Smooth muscle cell (in vitro differentiated cells): ENCODE results near the gene DLGAP1. TPM values are rescaled to one million over a fixed set of nuclear protein-coding genes. Genes with fewer than 3 reads are reported as not detected.

Experiments
- DNase-seq: peaks from one replicate; lab custom pipeline; 2025; ENCODE audit not compliant: unreplicated experiment; lab: John Stamatoyannopoulos, UW
- H2AFZ ChIP-seq: fragments of 200-600 bp; sonication (generic); 2 replicates; pipeline ENCODE4 v1.6.0; 2016; ENCODE audit warnings: antibody characterized with exemption, low read depth, mild to moderate bottlenecking
- H3F3A ChIP-seq: fragments of 200-600 bp; sonication (generic); 2 replicates; pipeline ENCODE4 v1.6.0; 2017; ENCODE audit warnings: antibody characterized with exemption, low read depth
- H3K27ac ChIP-seq: fragments of 200-600 bp; sonication (generic); 2 replicates; pipeline ENCODE4 v1.5.1; 2016; ENCODE audit warnings: low read depth, mild to moderate bottlenecking
- H3K27me3 ChIP-seq: fragments of 200-600 bp; sonication (generic); 2 replicates; pipeline ENCODE4 v1.6.1; 2016; ENCODE audit warnings: low read depth, mild to moderate bottlenecking
- H3K36me3 ChIP-seq: fragments of 200-600 bp; sonication (generic); 2 replicates; pipeline ENCODE4 v1.5.1; 2016; ENCODE audit warnings: low read depth
- H3K4me1 ChIP-seq: fragments of 200-600 bp; sonication (generic); 2 replicates; pipeline ENCODE4 v1.5.1; 2016; ENCODE audit warnings: low read depth
- H3K4me2 ChIP-seq: fragments of 200-600 bp; sonication (generic); 2 replicates; pipeline ENCODE4 v1.6.0; 2016; ENCODE audit warnings: mild to moderate bottlenecking
- H3K4me3 ChIP-seq: fragments of 200-600 bp; sonication (generic); 2 replicates; pipeline ENCODE4 v1.5.1; 2016; ENCODE audit warnings: mild to moderate bottlenecking
- H3K79me2 ChIP-seq: fragments of 200-600 bp; sonication (generic); 2 replicates; pipeline ENCODE4 v1.6.0; 2016; ENCODE audit warnings: low read depth, mild to moderate bottlenecking
- H3K9ac ChIP-seq: fragments of 200-600 bp; sonication (generic); 2 replicates; pipeline ENCODE4 v1.6.0; 2016; ENCODE audit warnings: low read depth
- H3K9me3 ChIP-seq: fragments of 200-600 bp; sonication (generic); replicated peaks from 2 replicates; pipeline ENCODE4 v1.5.1; 2016; ENCODE audit warnings: low read depth
- H4K20me1 ChIP-seq: fragments of 200-600 bp; sonication (generic); 2 replicates; pipeline ENCODE4 v1.6.0; 2016; ENCODE audit warnings: low read depth
- CTCF ChIP-seq: fragments of 200-600 bp; sonication (generic); IDR thresholded peaks from 2 replicates; pipeline ENCODE4 v1.5.1; 2017; ENCODE audit warnings: borderline replicate concordance, mild to moderate bottlenecking, antibody characterized with exemption; ENCODE audit not compliant: insufficient read depth, poor library complexity, severe bottlenecking
- WGBS: methylation state at CpG from one replicate; pipeline ENCODE4 v1.1.7; 2016; ENCODE audit warnings: low lambda C conversion rate; 5-methylcytosine and 5-hydroxymethylcytosine counted together
- polyA plus RNA-seq: library from polyadenylated mRNA; unstranded; fragments of >200 nt; fragmentation: Nextera tagmentation; extraction: Ambion mirVana; gene quantifications from 2 replicates; pipeline ENCODE4 v1.2.1, GENCODE V29; 2016
- total RNA-seq: library from RNA; depleted of rRNA; stranded (reverse); fragments of >200 nt; gene quantifications from 2 replicates; pipeline ENCODE4 v1.2.3, GENCODE V29; 2014

Gene DLGAP1
- total and polyA plus RNA-seq, 2 experiments from 2014 or later: 2.6 to 11.3 TPM

- Histone ChIP-seq H3K4me3 (no peak overlapping the region), H3F3A (no peaks in the 10 kb centered on the region), H3K9ac (no peak overlapping the region), H2AFZ (no peak overlapping the region), H3K27me3 (no peaks in the 10 kb centered on the region), H3K9me3 (no peaks in the 10 kb centered on the region), H4K20me1 (no peaks in the 10 kb centered on the region), H3K4me2 (no peak overlapping the region), H3K36me3 (no peaks in the 10 kb centered on the region), H3K4me1 (peaks cover 18% of the 10 kb centered on the region), H3K27ac (no peak overlapping the region), H3K79me2 (no peaks in the 10 kb centered on the region)
- DNase-seq: no peak
- no peak for TF ChIP-seq CTCF
- WGBS: 69% methylated on average over 12 of the region's 12 CpGs
Measured at GRCh38 chr18:4130734-4131719, 324.1 kb downstream of the DLGAP1 start.

GRCh38 chr18:4126939-4127338, 328.2 kb downstream of the DLGAP1 start:
- H3K27me3 ChIP-seq: no peaks in the 10 kb centered on the region
- DNase-seq: no peak
- no peak overlapping the region for H3K4me2 ChIP-seq
- peaks cover 5% of the 10 kb centered on the region for H3K4me1 ChIP-seq
- TF ChIP-seq CTCF: no peak
- no peak overlapping the region for H2AFZ ChIP-seq
- H4K20me1 ChIP-seq: no peaks in the 10 kb centered on the region
- no peaks in the 10 kb centered on the region for H3K79me2 ChIP-seq
- no peak overlapping the region for H3K27ac ChIP-seq
- no peak overlapping the region for H3K9ac ChIP-seq
- H3K9me3 ChIP-seq: no peaks in the 10 kb centered on the region
- H3F3A ChIP-seq: no peaks in the 10 kb centered on the region
- H3K4me3 ChIP-seq: no peak overlapping the region
- 89% methylated on average over 1 of the region's 1 CpG for WGBS
- no peaks in the 10 kb centered on the region for H3K36me3 ChIP-seq

DNA sequence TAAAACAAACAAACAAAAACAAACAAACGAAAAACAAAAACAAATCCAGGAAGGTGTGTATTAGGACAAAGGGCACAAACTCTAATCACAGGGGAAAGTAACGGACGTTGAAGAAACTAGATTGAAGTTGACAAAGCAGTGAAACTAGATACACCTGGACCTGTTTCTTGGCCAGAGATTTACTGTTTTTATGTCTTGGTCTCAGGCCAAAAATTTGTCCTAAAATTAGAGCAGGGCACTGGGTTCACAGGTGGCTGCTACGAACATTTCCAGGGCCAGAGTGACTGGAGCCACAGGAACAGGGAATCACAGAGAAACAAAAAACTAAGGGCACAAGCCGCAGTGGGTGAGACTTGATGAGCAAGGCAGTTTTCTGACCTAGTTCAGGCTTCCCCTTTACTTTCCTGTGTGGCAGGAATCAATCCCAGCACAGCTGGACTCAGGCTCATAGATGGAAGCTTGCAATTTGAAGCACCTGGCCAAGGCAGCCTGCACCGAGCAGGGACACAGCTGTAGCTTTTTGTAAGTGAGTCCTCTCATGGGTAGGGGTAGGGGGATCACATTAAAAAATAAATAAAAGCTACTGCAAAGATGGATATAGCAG, 329.4 kb downstream of the DLGAP1 start:
- Histone ChIP-seq H3K79me2 (no peaks in the 10 kb centered on the region), H4K20me1 (no peaks in the 10 kb centered on the region), H3K27me3 (no peaks in the 10 kb centered on the region), H3F3A (no peaks in the 10 kb centered on the region), H3K4me3 (no peak overlapping the region), H3K4me2 (no peak overlapping the region), H3K9me3 (no peaks in the 10 kb centered on the region), H3K9ac (no peak overlapping the region), H2AFZ (no peak overlapping the region), H3K4me1 (peaks cover 5% of the 10 kb centered on the region), H3K27ac (no peak overlapping the region), H3K36me3 (no peaks in the 10 kb centered on the region)
- DNase-seq: no peak
- 79% methylated on average over 6 of the region's 6 CpGs for WGBS
- no peak for TF ChIP-seq CTCF

GRCh38 chr18:4125224-4125623, 329.9 kb downstream of the DLGAP1 start:
- H3K79me2 ChIP-seq: no peaks in the 10 kb centered on the region
- no peak overlapping the region for H3K4me3 ChIP-seq
- no peak overlapping the region for H3K9ac ChIP-seq
- no peak for DNase-seq
- H3K27ac ChIP-seq: no peak overlapping the region
- H3K36me3 ChIP-seq: no peaks in the 10 kb centered on the region
- no peak overlapping the region for H2AFZ ChIP-seq
- TF ChIP-seq CTCF: no peak
- no peaks in the 10 kb centered on the region for H3K27me3 ChIP-seq
- H4K20me1 ChIP-seq: no peaks in the 10 kb centered on the region
- H3F3A ChIP-seq: no peaks in the 10 kb centered on the region
- H3K9me3 ChIP-seq: no peaks in the 10 kb centered on the region
- no peak overlapping the region for H3K4me2 ChIP-seq
- H3K4me1 ChIP-seq: peaks cover 7% of the 10 kb centered on the region
